Activated CD4-positive, alpha-beta memory T cell treated with anti-CD3 and anti-CD28 coated beads for 36 hours (primary cell): ENCODE data around the gene ZDHHC20. TPM values are rescaled to one million over a fixed set of nuclear protein-coding genes. Genes with fewer than 3 reads are reported as not detected.

Experiments
- total RNA-seq, 2 experiments: library from RNA; stranded (reverse); gene quantifications; one replicate each; pipeline ENCODE4 v1.2.3, GENCODE V29; 2021

The ZDHHC20 gene
- total RNA-seq, 2 experiments from 2014 or later = 53.5 to 60.6 TPM

Other genes with a start within 250 kb of the ZDHHC20 start
- gene MICU2, start 144.9 kb upstream of the ZDHHC20 start, total RNA-seq = 10 to 100 TPM; 32.6 to 33.3 TPM
- under 1 TPM in 1 of 2 experiments, not detected in 1; 0.07 TPM for gene FGF9, start 211.8 kb upstream of the ZDHHC20 start, total RNA-seq